Endothelial cell of umbilical vein (primary cell): ENCODE data around the gene GGTLC1.
"Not testable (repeated sequence)": the region's sequence is repeated elsewhere in the genome, so short reads cannot be mapped to it uniquely, and the experiment has no call there.

ENCODE experiments used
- CTCF ChIP-seq, 2 donors: IDR thresholded peaks; 1 replicate in 1 of 2; 2 replicates in 1 of 2; pipeline ENCODE4 v1.5.1; 2011; ENCODE audit warnings: low read length in 2 of 2, mild to moderate bottlenecking in 2 of 2, moderate library complexity in 2 of 2, control low read depth in 1 of 2, inconsistent platforms in 1 of 2, low read depth in 1 of 2; ENCODE audit not compliant: insufficient read depth in 1 of 2; ENCODE audit errors: extremely low read depth in 1 of 2
- FOS ChIP-seq: IDR thresholded peaks from 2 replicates; pipeline ENCODE4 v1.6.1; 2011; ENCODE audit warnings: mild to moderate bottlenecking, low read length, moderate library complexity, borderline replicate concordance; ENCODE audit not compliant: insufficient read depth
- JUN ChIP-seq: IDR thresholded peaks from 2 replicates; pipeline ENCODE4 v1.6.1; 2011; ENCODE audit warnings: borderline replicate concordance, low read depth; ENCODE audit not compliant: insufficient read length, insufficient read depth
- MYC ChIP-seq: IDR thresholded peaks from one replicate; pipeline ENCODE4 v1.6.1; 2011; ENCODE audit warnings: mild to moderate bottlenecking, low read depth, low read length
- POLR2A ChIP-seq: IDR thresholded peaks from 2 replicates; pipeline ENCODE4 v1.6.1; 2012; ENCODE audit warnings: low read depth, mild to moderate bottlenecking, control low read depth, low read length

GRCh38 chr20:23978457-23978856 is 10.1 kb downstream of the GGTLC1 start:
- TF ChIP-seq CTCF (IDR thresholded peaks at IDR 0.05; ENCODE audit: extremely low read depth in 1 of 2, insufficient read depth in 1 of 2, low read depth in 1 of 2, low read length in 2 of 2); JUN; POLR2A; MYC; FOS: not testable (repeated sequence)
